ENCODE data around the gene GALNT8.

DNA sequence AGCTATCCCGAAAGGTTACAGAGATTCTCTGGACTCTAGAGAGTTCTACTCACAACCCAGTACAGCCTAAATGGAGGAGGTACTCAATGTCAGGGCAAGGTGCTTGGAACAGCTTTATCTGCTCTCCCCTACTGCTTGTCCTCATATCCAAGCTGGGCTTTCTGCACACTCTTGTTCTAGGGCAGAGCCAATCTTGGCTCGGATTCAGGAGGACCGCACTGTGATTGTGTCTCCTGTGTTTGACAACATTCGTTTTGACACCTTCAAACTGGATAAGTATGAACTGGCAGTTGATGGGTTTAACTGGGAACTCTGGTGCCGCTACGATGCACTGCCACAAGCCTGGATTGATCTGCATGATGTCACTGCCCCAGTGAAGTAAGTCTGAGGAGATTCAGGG, 25.0 kb downstream of the GALNT8 start:
- TF ChIP-seq, protein P1, sequence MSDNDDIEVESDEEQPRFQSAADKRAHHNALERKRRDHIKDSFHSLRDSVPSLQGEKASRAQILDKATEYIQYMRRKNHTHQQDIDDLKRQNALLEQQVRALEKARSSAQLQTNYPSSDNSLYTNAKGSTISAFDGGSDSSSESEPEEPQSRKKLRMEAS (IDR thresholded peaks at IDR 0.05) = no peak
- TF ChIP-seq, protein P2, sequence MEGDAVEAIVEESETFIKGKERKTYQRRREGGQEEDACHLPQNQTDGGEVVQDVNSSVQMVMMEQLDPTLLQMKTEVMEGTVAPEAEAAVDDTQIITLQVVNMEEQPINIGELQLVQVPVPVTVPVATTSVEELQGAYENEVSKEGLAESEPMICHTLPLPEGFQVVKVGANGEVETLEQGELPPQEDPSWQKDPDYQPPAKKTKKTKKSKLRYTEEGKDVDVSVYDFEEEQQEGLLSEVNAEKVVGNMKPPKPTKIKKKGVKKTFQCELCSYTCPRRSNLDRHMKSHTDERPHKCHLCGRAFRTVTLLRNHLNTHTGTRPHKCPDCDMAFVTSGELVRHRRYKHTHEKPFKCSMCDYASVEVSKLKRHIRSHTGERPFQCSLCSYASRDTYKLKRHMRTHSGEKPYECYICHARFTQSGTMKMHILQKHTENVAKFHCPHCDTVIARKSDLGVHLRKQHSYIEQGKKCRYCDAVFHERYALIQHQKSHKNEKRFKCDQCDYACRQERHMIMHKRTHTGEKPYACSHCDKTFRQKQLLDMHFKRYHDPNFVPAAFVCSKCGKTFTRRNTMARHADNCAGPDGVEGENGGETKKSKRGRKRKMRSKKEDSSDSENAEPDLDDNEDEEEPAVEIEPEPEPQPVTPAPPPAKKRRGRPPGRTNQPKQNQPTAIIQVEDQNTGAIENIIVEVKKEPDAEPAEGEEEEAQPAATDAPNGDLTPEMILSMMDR (IDR thresholded peaks at IDR 0.05 in 2 of 3, conservative IDR thresholded peaks at IDR 0.05 in 1 of 3; ENCODE audit: borderline replicate concordance in 1 of 3, insufficient read depth in 1 of 3, low read depth in 2 of 3, low read length in 2 of 3) = no peak
- TF ChIP-seq JUND (IDR thresholded peaks at IDR 0.05) (no peak), POLR2AphosphoS5 (IDR thresholded peaks at IDR 0.05; ENCODE audit: low read depth, low read length) (no peak)

Measured in HCT116 (cell line).